Esophagus squamous epithelium (tissue), 5 donors: Measurements from ENCODE around the gene DLAT. TPM values are rescaled to one million over a fixed set of nuclear protein-coding genes. Genes with fewer than 3 reads are reported as not detected.
"Not testable (repeated sequence)": the region's sequence is repeated elsewhere in the genome, so short reads cannot be mapped to it uniquely, and the experiment has no call there.

Experiments
- DNase-seq: peaks from one replicate; lab custom pipeline; 2025; lab: John Stamatoyannopoulos, UW
- H3K27ac ChIP-seq, 4 donors: fragments of 200-600 bp; sonication (generic); one replicate each; pipeline ENCODE4 v1.5.1; 2016 to 2019; ENCODE audit warnings: mild to moderate bottlenecking in 1 of 4
- H3K27me3 ChIP-seq, 4 donors: fragments of 200-600 bp; sonication (generic); 1 replicate in 3 of 4; 2 replicates in 1 of 4; pipeline versions ENCODE4 v1.5.1 to v1.6.0; 2017 to 2021; ENCODE audit warnings: antibody characterized with exemption in 1 of 4
- H3K36me3 ChIP-seq, 3 donors: fragments of 200-600 bp; sonication (generic); one replicate each; pipeline ENCODE4 v1.5.1; 2016 to 2019
- H3K4me1 ChIP-seq, 3 donors: fragments of 200-600 bp; sonication (generic); one replicate each; pipeline ENCODE4 v1.5.1; 2017 to 2019
- H3K4me3 ChIP-seq, 4 donors: fragments of 200-600 bp; sonication (generic); 1 replicate in 3 of 4; 2 replicates in 1 of 4; pipeline ENCODE4 v1.5.1; 2016 to 2019; ENCODE audit warnings: mild to moderate bottlenecking in 2 of 4, moderate library complexity in 1 of 4
- H3K9me3 ChIP-seq, 3 donors: fragments of 200-600 bp; sonication (generic); one replicate each; pipeline ENCODE4 v1.5.1; 2016 to 2019
- CTCF ChIP-seq, 6 experiments: fragments of 450-650 bp in 4 of 6; fragments of 200-600 bp in 2 of 6; sonication (generic) in 2 of 6; IDR thresholded peaks; one replicate each; pipeline ENCODE4 v1.5.1; 2016 to 2019; ENCODE audit warnings: antibody characterized with exemption in 6 of 6, mild to moderate bottlenecking in 4 of 6, moderate library complexity in 4 of 6
- POLR2A ChIP-seq, 4 donors: fragments of 450-650 bp; IDR thresholded peaks; one replicate each; pipeline ENCODE4 v1.6.1; 2017; ENCODE audit warnings: antibody characterized with exemption in 4 of 4, mild to moderate bottlenecking in 4 of 4, moderate library complexity in 3 of 4
- WGBS, 2 donors: methylation state at CpG; one replicate each; pipeline ENCODE4 v1.1.5; 2018; 5-methylcytosine and 5-hydroxymethylcytosine counted together
- intact Hi-C: fragments of 100-400 bp; cut with DNase I; formaldehyde crosslinking; loops from one replicate; pipeline ENCODE4 v1.15.0; 2022
- total RNA-seq, 4 donors: library from RNA; depleted of rRNA; stranded (reverse); fragments of >200 nt; gene quantifications; one replicate each; pipeline ENCODE4 v1.1.0, GENCODE V29; 2016
- donor health status: DM: yes; HTN: yes; CAD: no.

Gene DLAT
- total RNA-seq, 4 donors from 2014 or later: 28.9 to 56.5 (median 39.4) TPM

- DNase-seq: peak; percentile 81
- 0 to 2% methylated on average over 15 to 33 of the region's 45 CpGs for WGBS, 2 donors
- Histone ChIP-seq H3K4me1 (peaks cover 21 to 52% (median 27%) of the 10 kb centered on the region in 3 donors), H3K36me3 (peaks cover 15 to 74% (median 28%) of the 10 kb centered on the region in 3 donors), H3K27me3 (no peaks in the 10 kb centered on the region), H3K9me3 (no peaks in the 10 kb centered on the region), H3K27ac (peak within 1 kb of the TSS; percentile 84 to 95 (median 88)), H3K4me3 (peak within 1 kb of the TSS; percentile 37 to 99 (median 85))
- TF ChIP-seq CTCF (IDR thresholded peaks at IDR 0.05) (peak in 4 of 6 experiments; percentile 27 to 53 (median 44)), POLR2A (IDR thresholded peaks at IDR 0.05) (peak in 3 of 4 donors; percentile 36 to 63 (median 55))
- intact Hi-C loops: loop anchor here (10.0 kb wide), 1 partner anchor 152 kb away; the partner anchor contains the start of gene DIXDC1
Observed at GRCh38 chr11:112086422-112087191, 61.4 kb downstream of the DLAT start, which contains the start of the genes SDHD and TIMM8B. TSS of gene SDHD (plus strand) at chr11:112086873. CDS start at chr11:112086908, 35 bp downstream. TSS of gene TIMM8B (minus strand) at chr11:112086756. CDS start at chr11:112086723, 33 bp downstream.

GRCh38 chr11:112087212-112087611 is 62.0 kb downstream of the DLAT start:
- intact Hi-C loops: loop anchor here (10.0 kb wide), 1 partner anchor 152 kb away; the partner anchor contains the start of gene DIXDC1
- no peak for TF ChIP-seq CTCF (IDR thresholded peaks at IDR 0.05)
- DNase-seq: no peak
- no peaks in the 10 kb centered on the region for H3K9me3 ChIP-seq
- 13 to 16% methylated on average over 10 of the region's 10 CpGs for WGBS, 2 donors
- peak overlapping the region; percentile 37 to 99 (median 85) for H3K4me3 ChIP-seq
- no peaks in the 10 kb centered on the region for H3K27me3 ChIP-seq
- H3K27ac ChIP-seq: peak overlapping the region; percentile 84 to 95 (median 88)
- H3K36me3 ChIP-seq: peaks cover 15 to 74% (median 34%) of the 10 kb centered on the region in 3 donors
- peaks cover 21 to 52% (median 27%) of the 10 kb centered on the region in 3 donors for H3K4me1 ChIP-seq

- H3K27me3 ChIP-seq, H3K4me1 ChIP-seq, H3K9me3 ChIP-seq, DNase-seq, H3K27ac ChIP-seq, H3K4me3 ChIP-seq, intact Hi-C loops: not testable (repeated sequence)
- WGBS, 2 donors: 93 to 98% methylated on average over 2 of the region's 2 CpGs
- H3K36me3 ChIP-seq: peaks cover 11 to 98% (median 43%) of the 10 kb centered on the region in 3 donors
Observed at GRCh38 chr11:112095302-112095701, 70.1 kb downstream of the DLAT start.

- no peak for DNase-seq
- intact Hi-C loops: no loop called here
- TF ChIP-seq CTCF (IDR thresholded peaks at IDR 0.05) (no peak), POLR2A (IDR thresholded peaks at IDR 0.05) (no peak)
- no peak overlapping the region for H3K27ac ChIP-seq
- no peaks in the 10 kb centered on the region for H3K4me1 ChIP-seq
- no peak overlapping the region for H3K4me3 ChIP-seq
- H3K36me3 ChIP-seq: peaks cover 3 to 92% (median 41%) of the 10 kb centered on the region in 3 donors
- H3K9me3 ChIP-seq: no peaks in the 10 kb centered on the region
- H3K27me3 ChIP-seq: no peaks in the 10 kb centered on the region
Observed at GRCh38 chr11:112096194-112096593, 71.0 kb downstream of the DLAT start.

- TF ChIP-seq POLR2A (IDR thresholded peaks at IDR 0.05) (no peak), CTCF (IDR thresholded peaks at IDR 0.05) (no peak)
- no peak for DNase-seq
- Histone ChIP-seq H3K4me1 (peaks cover 0 to 6% (median 0%) of the 10 kb centered on the region in 3 donors), H3K9me3 (no peaks in the 10 kb centered on the region), H3K36me3 (peaks cover 0 to 75% (median 24%) of the 10 kb centered on the region in 3 donors), H3K27ac (no peak overlapping the region), H3K4me3 (no peak overlapping the region), H3K27me3 (no peaks in the 10 kb centered on the region)
- WGBS, 2 donors: 88 to 90% methylated on average over 10 to 11 of the region's 11 CpGs
- intact Hi-C loops: no loop called here
Observed at GRCh38 chr11:112097734-112098528, 72.7 kb downstream of the DLAT start.
